HepG2 (cell line): ENCODE data around the gene PWP1. TPM values are rescaled to one million over a fixed set of nuclear protein-coding genes. Genes with fewer than 3 reads are reported as not detected.

Experiments
- HES4 ChIP-seq: sonication (generic); formaldehyde crosslinking; IDR thresholded peaks from 2 replicates; pipeline ENCODE4 v1.9.0; 2021; ENCODE audit warnings: mild to moderate bottlenecking, missing genetic modification reagents, borderline replicate concordance
- HOXA9 ChIP-seq: sonication (generic); formaldehyde crosslinking; IDR thresholded peaks from 2 replicates; pipeline ENCODE4 v1.8.1; 2022; ENCODE audit warnings: missing genetic modification reagents, mild to moderate bottlenecking, moderate library complexity, borderline replicate concordance
- HOXD1 ChIP-seq: sonication (generic); formaldehyde crosslinking; IDR thresholded peaks from 2 replicates; pipeline ENCODE4 v1.5.0; 2020; ENCODE audit warnings: missing genetic modification reagents
- KDM2A ChIP-seq: sonication (generic); formaldehyde crosslinking; IDR thresholded peaks from 2 replicates; pipeline ENCODE4 v1.4.0; 2020; ENCODE audit warnings: low read depth, missing genetic modification reagents, borderline replicate concordance
- MED13 ChIP-seq: sonication (generic); formaldehyde crosslinking; IDR thresholded peaks from 2 replicates; pipeline ENCODE4 v1.5.0; 2020; ENCODE audit warnings: missing genetic modification reagents
- NAIF1 ChIP-seq: sonication (generic); formaldehyde crosslinking; IDR thresholded peaks from 2 replicates; pipeline ENCODE4 v1.5.0; 2020; ENCODE audit warnings: mild to moderate bottlenecking, missing genetic modification reagents, borderline replicate concordance
- NR1H2 ChIP-seq: sonication (generic); formaldehyde crosslinking; IDR thresholded peaks from 2 replicates; pipeline ENCODE4 v1.8.1; 2022; ENCODE audit warnings: low read depth, missing genetic modification reagents, borderline replicate concordance
- NRL ChIP-seq: sonication (generic); formaldehyde crosslinking; IDR thresholded peaks from 2 replicates; pipeline ENCODE4 v1.5.0; 2020; ENCODE audit warnings: missing genetic modification reagents, mild to moderate bottlenecking, moderate library complexity, borderline replicate concordance
- SMC3 ChIP-seq: IDR thresholded peaks from 2 replicates; pipeline ENCODE4 v1.6.1; 2011; ENCODE audit warnings: low read length, improper control_type of control experiment
- TCF7L2 ChIP-seq: IDR thresholded peaks from 2 replicates; pipeline ENCODE4 v1.6.1; 2011; ENCODE audit warnings: mild to moderate bottlenecking, low read depth, low read length, moderate library complexity
- ZNF224 ChIP-seq: sonication (generic); formaldehyde crosslinking; IDR thresholded peaks from 2 replicates; pipeline ENCODE4 v1.5.0; 2020; ENCODE audit warnings: mild to moderate bottlenecking, missing genetic modification reagents
- ZNF484 ChIP-seq: sonication (generic); formaldehyde crosslinking; IDR thresholded peaks from 2 replicates; pipeline ENCODE4 v1.5.1; 2020; ENCODE audit warnings: mild to moderate bottlenecking, low read depth, missing genetic modification reagents, borderline replicate concordance
- ZNF598 ChIP-seq: sonication (generic); formaldehyde crosslinking; IDR thresholded peaks from 2 replicates; pipeline ENCODE4 v1.5.1; 2020; ENCODE audit warnings: mild to moderate bottlenecking, missing genetic modification reagents, borderline replicate concordance
- polyA plus RNA-seq, 8 experiments: library from polyadenylated mRNA; depleted of rRNA in 3 of 8; stranded (reverse) in 7 of 8; unstranded in 1 of 8; fragments of >200 nt; fragmentation: Illumina TruSeq in 4 of 8; extraction: Trizol in 4 of 8; gene quantifications; 2 replicates each; pipeline versions ENCODE4 v1.2.1 to v1.2.3, GENCODE V29; 2011 to 2016; ENCODE audit warnings: low read depth in 4 of 8, missing spikeins in 1 of 8, mixed read lengths in 1 of 8; ENCODE audit not compliant: insufficient read depth in 1 of 8
- total RNA-seq, 5 experiments: library from RNA; depleted of rRNA; stranded (reverse); fragments of >200 nt; fragmentation: Illumina TruSeq; extraction: Trizol; gene quantifications; 2 replicates each; pipeline ENCODE4 v1.2.3, GENCODE V29; 2016; ENCODE audit warnings: low read depth in 1 of 5
- TF ChIP-seq, protein P1 (sequence below), 2 experiments: fragments of 450-650 bp in 1 of 2; sonication (generic) in 1 of 2; formaldehyde crosslinking; IDR thresholded peaks; 2 replicates each; pipeline versions ENCODE4 v1.5.0 to v1.8.0; 2020 to 2022; ENCODE audit warnings: mild to moderate bottlenecking in 1 of 2, missing genetic modification reagents in 1 of 2
- TF ChIP-seq, protein P2 (sequence below): sonication (generic); formaldehyde crosslinking; conservative IDR thresholded peaks from 2 replicates; pipeline ENCODE4 v1.5.0; 2020; ENCODE audit warnings: missing genetic modification reagents
- TF ChIP-seq, protein P3 (sequence below): sonication (generic); formaldehyde crosslinking; IDR thresholded peaks from 2 replicates; pipeline ENCODE4 v1.4.0; 2020; ENCODE audit warnings: missing genetic modification reagents
- TF ChIP-seq, protein P4 (sequence below): sonication (generic); formaldehyde crosslinking; IDR thresholded peaks from 2 replicates; pipeline ENCODE4 v1.5.0; 2020; ENCODE audit warnings: missing genetic modification reagents
- TF ChIP-seq, protein P5 (sequence below): sonication (generic); formaldehyde crosslinking; IDR thresholded peaks from 2 replicates; pipeline ENCODE4 v1.4.0; 2020; ENCODE audit warnings: mild to moderate bottlenecking, missing genetic modification reagents, borderline replicate concordance
- TF ChIP-seq, protein P6 (sequence below), 2 experiments: sonication (generic) in 1 of 2; formaldehyde crosslinking in 1 of 2; IDR thresholded peaks; 2 replicates each; pipeline versions ENCODE4 v1.5.1 to v1.6.1; 2011 to 2020; ENCODE audit warnings: borderline replicate concordance in 1 of 2, low read depth in 1 of 2, low read length in 1 of 2, mild to moderate bottlenecking in 1 of 2, missing genetic modification reagents in 1 of 2, moderate library complexity in 1 of 2

The PWP1 gene
- total and polyA plus RNA-seq, 2 of the 13 experiments (the other 11 are each of a cell fraction or from before 2014, with no cell fraction given), result 65.9 to 70.2 TPM

DNA sequence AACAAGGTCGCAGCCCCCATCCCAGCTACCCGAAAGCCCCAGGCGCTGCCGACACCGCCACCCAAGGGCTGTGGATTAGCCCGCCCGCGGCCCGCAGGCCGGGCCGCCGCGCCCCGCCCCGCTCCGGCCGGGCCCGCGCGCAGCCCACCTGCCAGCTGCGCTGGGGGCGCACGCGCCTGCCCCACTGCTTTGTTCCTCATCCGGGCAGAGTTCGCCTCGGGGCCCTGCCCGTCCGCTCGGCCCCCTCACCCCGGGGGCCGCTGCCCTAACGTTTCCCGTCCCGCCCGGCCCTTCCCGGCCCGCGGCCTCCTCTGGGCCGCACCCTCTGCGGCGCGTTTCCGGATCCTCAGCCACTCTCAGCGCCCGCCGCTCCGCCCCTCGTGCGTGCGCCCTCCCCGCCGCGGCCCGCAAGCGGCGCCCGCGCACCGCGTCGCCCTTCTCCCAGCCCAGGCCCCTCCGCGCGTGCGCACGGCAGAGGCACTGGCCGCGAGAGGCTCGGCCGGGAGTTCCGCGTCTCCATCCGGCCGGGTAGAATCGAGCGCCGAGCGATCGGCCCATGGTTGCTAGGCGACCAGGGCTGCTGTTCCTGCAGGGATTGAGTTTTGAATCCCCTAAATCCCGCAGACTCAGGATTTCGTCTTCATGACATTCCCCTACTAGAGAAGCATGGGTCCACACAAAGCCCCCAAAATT lies 75.4 kb downstream of the PWP1 start, which contains the start of gene PRDM4 (continued):
- TF ChIP-seq NRL (CRISPR knock-in tag) (no peak), NR1H2 (CRISPR knock-in tag) (no peak), ZNF484 (CRISPR knock-in tag) (no peak), KDM2A (CRISPR knock-in tag) (peak; percentile 51), HOXA9 (no peak), TCF7L2 (no peak), ZNF224 (CRISPR knock-in tag) (no peak), HOXD1 (CRISPR knock-in tag) (no peak), MED13 (CRISPR knock-in tag) (no peak; the same call in 1 of the 2 replicates), NAIF1 (no peak), SMC3 (no peak), ZNF598 (CRISPR knock-in tag) (no peak), HES4 (CRISPR knock-in tag) (peak; percentile 85)
- TF ChIP-seq, protein P1, sequence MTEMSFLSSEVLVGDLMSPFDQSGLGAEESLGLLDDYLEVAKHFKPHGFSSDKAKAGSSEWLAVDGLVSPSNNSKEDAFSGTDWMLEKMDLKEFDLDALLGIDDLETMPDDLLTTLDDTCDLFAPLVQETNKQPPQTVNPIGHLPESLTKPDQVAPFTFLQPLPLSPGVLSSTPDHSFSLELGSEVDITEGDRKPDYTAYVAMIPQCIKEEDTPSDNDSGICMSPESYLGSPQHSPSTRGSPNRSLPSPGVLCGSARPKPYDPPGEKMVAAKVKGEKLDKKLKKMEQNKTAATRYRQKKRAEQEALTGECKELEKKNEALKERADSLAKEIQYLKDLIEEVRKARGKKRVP (CRISPR knock-in tag; IDR thresholded peaks at IDR 0.05), result no peak
- TF ChIP-seq, protein P2, sequence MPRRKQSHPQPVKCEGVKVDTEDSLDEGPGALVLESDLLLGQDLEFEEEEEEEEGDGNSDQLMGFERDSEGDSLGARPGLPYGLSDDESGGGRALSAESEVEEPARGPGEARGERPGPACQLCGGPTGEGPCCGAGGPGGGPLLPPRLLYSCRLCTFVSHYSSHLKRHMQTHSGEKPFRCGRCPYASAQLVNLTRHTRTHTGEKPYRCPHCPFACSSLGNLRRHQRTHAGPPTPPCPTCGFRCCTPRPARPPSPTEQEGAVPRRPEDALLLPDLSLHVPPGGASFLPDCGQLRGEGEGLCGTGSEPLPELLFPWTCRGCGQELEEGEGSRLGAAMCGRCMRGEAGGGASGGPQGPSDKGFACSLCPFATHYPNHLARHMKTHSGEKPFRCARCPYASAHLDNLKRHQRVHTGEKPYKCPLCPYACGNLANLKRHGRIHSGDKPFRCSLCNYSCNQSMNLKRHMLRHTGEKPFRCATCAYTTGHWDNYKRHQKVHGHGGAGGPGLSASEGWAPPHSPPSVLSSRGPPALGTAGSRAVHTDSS (CRISPR knock-in tag), result no peak
- TF ChIP-seq, protein P3, sequence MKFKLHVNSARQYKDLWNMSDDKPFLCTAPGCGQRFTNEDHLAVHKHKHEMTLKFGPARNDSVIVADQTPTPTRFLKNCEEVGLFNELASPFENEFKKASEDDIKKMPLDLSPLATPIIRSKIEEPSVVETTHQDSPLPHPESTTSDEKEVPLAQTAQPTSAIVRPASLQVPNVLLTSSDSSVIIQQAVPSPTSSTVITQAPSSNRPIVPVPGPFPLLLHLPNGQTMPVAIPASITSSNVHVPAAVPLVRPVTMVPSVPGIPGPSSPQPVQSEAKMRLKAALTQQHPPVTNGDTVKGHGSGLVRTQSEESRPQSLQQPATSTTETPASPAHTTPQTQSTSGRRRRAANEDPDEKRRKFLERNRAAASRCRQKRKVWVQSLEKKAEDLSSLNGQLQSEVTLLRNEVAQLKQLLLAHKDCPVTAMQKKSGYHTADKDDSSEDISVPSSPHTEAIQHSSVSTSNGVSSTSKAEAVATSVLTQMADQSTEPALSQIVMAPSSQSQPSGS (CRISPR knock-in tag), result no peak
- TF ChIP-seq, protein P4, sequence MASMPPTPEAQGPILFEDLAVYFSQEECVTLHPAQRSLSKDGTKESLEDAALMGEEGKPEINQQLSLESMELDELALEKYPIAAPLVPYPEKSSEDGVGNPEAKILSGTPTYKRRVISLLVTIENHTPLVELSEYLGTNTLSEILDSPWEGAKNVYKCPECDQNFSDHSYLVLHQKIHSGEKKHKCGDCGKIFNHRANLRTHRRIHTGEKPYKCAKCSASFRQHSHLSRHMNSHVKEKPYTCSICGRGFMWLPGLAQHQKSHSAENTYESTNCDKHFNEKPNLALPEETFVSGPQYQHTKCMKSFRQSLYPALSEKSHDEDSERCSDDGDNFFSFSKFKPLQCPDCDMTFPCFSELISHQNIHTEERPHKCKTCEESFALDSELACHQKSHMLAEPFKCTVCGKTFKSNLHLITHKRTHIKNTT (CRISPR knock-in tag), result no peak
- TF ChIP-seq, protein P5, sequence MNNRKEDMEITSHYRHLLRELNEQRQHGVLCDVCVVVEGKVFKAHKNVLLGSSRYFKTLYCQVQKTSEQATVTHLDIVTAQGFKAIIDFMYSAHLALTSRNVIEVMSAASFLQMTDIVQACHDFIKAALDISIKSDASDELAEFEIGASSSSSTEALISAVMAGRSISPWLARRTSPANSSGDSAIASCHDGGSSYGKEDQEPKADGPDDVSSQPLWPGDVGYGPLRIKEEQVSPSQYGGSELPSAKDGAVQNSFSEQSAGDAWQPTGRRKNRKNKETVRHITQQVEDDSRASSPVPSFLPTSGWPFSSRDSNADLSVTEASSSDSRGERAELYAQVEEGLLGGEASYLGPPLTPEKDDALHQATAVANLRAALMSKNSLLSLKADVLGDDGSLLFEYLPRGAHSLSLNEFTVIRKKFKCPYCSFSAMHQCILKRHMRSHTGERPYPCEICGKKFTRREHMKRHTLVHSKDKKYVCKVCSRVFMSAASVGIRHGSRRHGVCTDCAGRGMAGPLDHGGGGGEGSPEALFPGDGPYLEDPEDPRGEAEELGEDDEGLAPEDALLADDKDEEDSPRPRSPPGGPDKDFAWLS, result no peak
- TF ChIP-seq, protein P6, sequence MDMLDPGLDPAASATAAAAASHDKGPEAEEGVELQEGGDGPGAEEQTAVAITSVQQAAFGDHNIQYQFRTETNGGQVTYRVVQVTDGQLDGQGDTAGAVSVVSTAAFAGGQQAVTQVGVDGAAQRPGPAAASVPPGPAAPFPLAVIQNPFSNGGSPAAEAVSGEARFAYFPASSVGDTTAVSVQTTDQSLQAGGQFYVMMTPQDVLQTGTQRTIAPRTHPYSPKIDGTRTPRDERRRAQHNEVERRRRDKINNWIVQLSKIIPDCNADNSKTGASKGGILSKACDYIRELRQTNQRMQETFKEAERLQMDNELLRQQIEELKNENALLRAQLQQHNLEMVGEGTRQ (IDR thresholded peaks at IDR 0.05; ENCODE audit: low read depth, low read length), result no peak
- TF ChIP-seq, protein P6 (CRISPR knock-in tag; IDR thresholded peaks at IDR 0.05; ENCODE audit: borderline replicate concordance), result no peak
